IMR-90 (cell line): Measurements from ENCODE around the gene FANCD2. TPM values are rescaled to one million over a fixed set of nuclear protein-coding genes. Genes with fewer than 3 reads are reported as not detected.

Experiments used
- ATAC-seq: fragments of 200-7000 bp; cut with Tn5 transposase; 2 replicates; pipeline ENCODE4 v1.9.1; 2020; ENCODE audit warnings: low read depth, mild to moderate bottlenecking, moderate library complexity
- BruUV-seq: library from RNA; stranded (reverse); fragments of 400-500 nt; replicated peaks from 2 replicates; lab custom pipeline; 2021; lab: Mats Ljungman, UMichigan
- CTCF ChIA-PET: fragments of 300-600 bp; formaldehyde crosslinking; extraction: SDS; loops from one replicate; lab custom pipeline; 2021; ENCODE audit warnings: antibody characterized with exemption; lab: Yijun Ruan, JAX
- POLR2A ChIA-PET: fragments of 300-600 bp; sonication (Branson Sonifier 250); formaldehyde crosslinking; loops from one replicate; lab custom pipeline; 2022; ENCODE audit warnings: antibody characterized with exemption; ENCODE audit not compliant: unreplicated experiment; lab: Charles Lee
- DNase-seq: peaks from one replicate; pipeline ENCODE4 v3.0.0; 2013
- H2AFZ ChIP-seq: replicated peaks from 2 replicates; pipeline ENCODE3; 2013; ENCODE audit warnings: low read length, mild to moderate bottlenecking; ENCODE audit not compliant: poor library complexity
- H2AK5ac ChIP-seq: 2 replicates; pipeline ENCODE4 v1.6.1; 2013; ENCODE audit warnings: low read depth, low read length, inconsistent platforms
- H2AK9ac ChIP-seq: replicated peaks from 2 replicates; pipeline ENCODE3; 2013; ENCODE audit warnings: mild to moderate bottlenecking, low read depth, low read length, moderate library complexity; ENCODE audit not compliant: poor library complexity
- H2BK120ac ChIP-seq: 2 replicates; pipeline ENCODE4 v1.6.1; 2013; ENCODE audit warnings: low read depth, low read length, inconsistent platforms
- H2BK15ac ChIP-seq: 3 replicates; pipeline ENCODE4 v1.6.1; 2013; ENCODE audit warnings: low read depth, low read length, inconsistent platforms
- H2BK20ac ChIP-seq: 2 replicates; pipeline ENCODE4 v1.6.1; 2013; ENCODE audit warnings: low read depth, mild to moderate bottlenecking, inconsistent platforms, low read length, moderate library complexity
- H2BK5ac ChIP-seq: 2 replicates; pipeline ENCODE4 v1.6.1; 2013; ENCODE audit warnings: mild to moderate bottlenecking, low read depth, low read length, inconsistent platforms; ENCODE audit not compliant: poor library complexity, severe bottlenecking
- H3K14ac ChIP-seq: replicated peaks from 2 replicates; pipeline ENCODE4 v1.6.1; 2013; ENCODE audit warnings: low read depth, low read length, inconsistent platforms
- H3K18ac ChIP-seq: 2 replicates; pipeline ENCODE4 v1.6.1; 2013; ENCODE audit warnings: low read depth, low read length, control low read depth
- H3K23ac ChIP-seq: 2 replicates; pipeline ENCODE4 v1.6.1; 2013; ENCODE audit warnings: low read depth, low read length, inconsistent platforms
- H3K27ac ChIP-seq: 2 replicates; pipeline ENCODE4 v1.5.1; 2013; ENCODE audit warnings: mild to moderate bottlenecking, control low read depth, low read length; ENCODE audit not compliant: insufficient read depth
- H3K27me3 ChIP-seq: 2 replicates; pipeline ENCODE4 v1.6.1; 2013; ENCODE audit warnings: low read length; ENCODE audit not compliant: control insufficient read depth, insufficient read depth
- H3K36me3 ChIP-seq: 2 replicates; pipeline ENCODE4 v1.6.1; 2013; ENCODE audit warnings: low read length, mixed read lengths; ENCODE audit not compliant: control insufficient read depth, insufficient read depth
- H3K4ac ChIP-seq: 2 replicates; pipeline ENCODE4 v1.6.1; 2013; ENCODE audit warnings: low read depth, low read length, inconsistent platforms
- H3K4me1 ChIP-seq: 2 replicates; pipeline ENCODE4 v1.6.1; 2013; ENCODE audit warnings: low read length, mixed read lengths; ENCODE audit not compliant: control insufficient read depth, insufficient read depth
- H3K4me2 ChIP-seq: 2 replicates; pipeline ENCODE4 v1.6.1; 2013; ENCODE audit warnings: low read depth, mild to moderate bottlenecking, control low read depth, low read length, moderate library complexity
- H3K4me3 ChIP-seq: 2 replicates; pipeline ENCODE4 v1.5.1; 2013; ENCODE audit warnings: low read depth, mild to moderate bottlenecking, control low read depth, low read length, moderate library complexity; ENCODE audit not compliant: insufficient read depth
- H3K56ac ChIP-seq: 2 replicates; pipeline ENCODE4 v1.6.1; 2013; ENCODE audit warnings: low read length, inconsistent platforms; ENCODE audit not compliant: insufficient read depth; ENCODE audit errors: extremely low read depth
- H3K79me1 ChIP-seq, 2 experiments: 2 replicates each; pipeline ENCODE4 v1.6.1; 2013; ENCODE audit warnings: low read length in 2 of 2, inconsistent platforms in 1 of 2, low read depth in 1 of 2
- H3K9ac ChIP-seq: 2 replicates; pipeline ENCODE4 v1.6.1; 2013; ENCODE audit warnings: low read depth, low read length, control low read depth
- H3K9me1 ChIP-seq: 2 replicates; pipeline ENCODE4 v1.6.1; 2013; ENCODE audit warnings: low read length, inconsistent platforms; ENCODE audit not compliant: insufficient read depth
- H3K9me3 ChIP-seq: 2 replicates; pipeline ENCODE4 v1.6.1; 2013; ENCODE audit warnings: low read length; ENCODE audit not compliant: control insufficient read depth, insufficient read depth
- H4K20me1 ChIP-seq: 2 replicates; pipeline ENCODE4 v1.6.1; 2013; ENCODE audit warnings: low read length, inconsistent platforms; ENCODE audit not compliant: insufficient read depth
- H4K5ac ChIP-seq: 2 replicates; pipeline ENCODE4 v1.6.1; 2013; ENCODE audit warnings: mild to moderate bottlenecking, low read depth, low read length, control low read depth
- H4K8ac ChIP-seq, 2 experiments: 2 replicates each; pipeline ENCODE4 v1.6.1; 2013; ENCODE audit warnings: low read depth in 2 of 2, low read length in 2 of 2, control low read depth in 1 of 2, inconsistent platforms in 1 of 2
- H4K91ac ChIP-seq: 2 replicates; pipeline ENCODE4 v1.6.1; 2013; ENCODE audit warnings: low read depth, low read length, inconsistent platforms; ENCODE audit not compliant: insufficient read depth
- BHLHE40 ChIP-seq: fragments of 150-350 bp; IDR thresholded peaks from 2 replicates; pipeline ENCODE4 v1.6.1; 2016; ENCODE audit warnings: mild to moderate bottlenecking, low read depth, low read length
- CEBPB ChIP-seq: IDR thresholded peaks from 2 replicates; pipeline ENCODE4 v1.6.1; 2012; ENCODE audit warnings: low read depth, low read length, improper control_type of control experiment
- CHD1 ChIP-seq: IDR thresholded peaks from 2 replicates; pipeline ENCODE4 v1.6.1; 2012; ENCODE audit warnings: low read depth, low read length, improper control_type of control experiment
- MXI1 ChIP-seq: IDR thresholded peaks from 2 replicates; pipeline ENCODE4 v1.6.1; 2012; ENCODE audit warnings: low read depth, mild to moderate bottlenecking, low read length, moderate library complexity, borderline replicate concordance
- POLR2A ChIP-seq: IDR thresholded peaks from 2 replicates; pipeline ENCODE4 v1.6.1; 2012; ENCODE audit warnings: mild to moderate bottlenecking, low read depth, low read length
- RCOR1 ChIP-seq: IDR thresholded peaks from 2 replicates; pipeline ENCODE4 v1.6.1; 2012; ENCODE audit warnings: mild to moderate bottlenecking, low read length, improper control_type of control experiment; ENCODE audit not compliant: insufficient replicate concordance
- SMC3 ChIP-seq: fragments of 150-350 bp; IDR thresholded peaks from 2 replicates; pipeline ENCODE4 v1.6.1; 2016; ENCODE audit warnings: low read depth, mild to moderate bottlenecking, antibody characterized with exemption, low read length, moderate library complexity
- WGBS, 2 experiments: methylation state at CpG; one replicate each; pipeline versions ENCODE4 v1.1.5 to v1.1.7; 2013; ENCODE audit warnings: missing lambda C conversion rate in 2 of 2; ENCODE audit not compliant: insufficient read length in 1 of 2; ENCODE audit errors: extremely low coverage in 2 of 2; 5-methylcytosine and 5-hydroxymethylcytosine counted together
- dilution Hi-C: fragments of 300-500 bp; cut with HindIII; formaldehyde crosslinking; loops from one replicate; pipeline ENCODE4 v1.14.3; 2018; ENCODE audit warnings: low sequenced_read_pairs; ENCODE audit not compliant: unreplicated experiment
- in situ Hi-C: fragments of 300-500 bp; cut with MboI; formaldehyde crosslinking; loops from 3 replicates; pipeline ENCODE4 v1.14.3; 2019; ENCODE audit warnings: low sequenced_read_pairs, inconsistent platforms, mixed read lengths
- intact Hi-C: fragments of 100-400 bp; cut with micrococcal nuclease; formaldehyde crosslinking; loops from 2 replicates; pipeline ENCODE4 v1.10.0; 2022
- polyA plus RNA-seq, 3 experiments: library from polyadenylated mRNA; depleted of rRNA; stranded (reverse); fragments of >200 nt; gene quantifications; 2 replicates each; pipeline ENCODE4 v1.2.3, GENCODE V29; 2012; ENCODE audit warnings: low replicate concordance in 1 of 3
- total RNA-seq: library from RNA; depleted of rRNA; stranded (reverse); fragments of >200 nt; gene quantifications from 2 replicates; pipeline ENCODE4 v1.2.3, GENCODE V29; 2012
- TF ChIP-seq, protein P1 (sequence below): fragments of 150-350 bp; IDR thresholded peaks from 2 replicates; pipeline ENCODE4 v1.6.1; 2017; ENCODE audit warnings: mild to moderate bottlenecking, antibody characterized with exemption, low read length, low read depth
- TF ChIP-seq, protein P2 (sequence below): fragments of 150-350 bp; IDR thresholded peaks from 2 replicates; pipeline ENCODE4 v1.6.1; 2016; ENCODE audit warnings: low read depth, mild to moderate bottlenecking, low read length, moderate library complexity, borderline replicate concordance

FANCD2 gene
- total and polyA plus RNA-seq, 2 of the 4 experiments (the other 2 are of a cell fraction) = 8.9 to 19.7 TPM

DNA sequence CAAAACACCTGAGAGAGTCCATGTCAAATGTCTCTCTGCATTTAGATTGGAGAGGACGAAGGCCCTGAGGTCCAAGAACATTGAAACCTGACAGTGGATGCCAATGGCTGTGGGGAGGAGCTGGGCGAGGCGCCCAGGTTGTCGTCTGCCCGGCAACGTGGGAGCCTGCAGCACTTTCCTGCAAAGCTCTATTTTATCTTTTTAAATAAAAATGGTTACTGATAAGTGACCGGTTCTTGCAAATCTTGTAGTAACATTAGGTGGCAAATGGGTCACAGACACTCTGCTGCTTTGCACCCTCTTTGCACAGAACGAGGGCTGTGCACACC lies 19.5 kb upstream of the FANCD2 start:
- Histone ChIP-seq H2BK20ac (no peak overlapping the region), H3K27ac (no peak overlapping the region), H3K27me3 (no peaks in the 10 kb centered on the region), H4K91ac (no peak overlapping the region), H3K9ac (no peak overlapping the region), H4K5ac (no peak overlapping the region), H3K9me1 (peaks cover 9% of the 10 kb centered on the region; the same call in 1 of the 2 replicates), H2BK15ac (no peak overlapping the region), H2BK5ac (no peak overlapping the region), H3K4me2 (no peak overlapping the region), H3K36me3 (peaks cover 2% of the 10 kb centered on the region; the same call in 1 of the 2 replicates), H3K18ac (no peak overlapping the region), H2BK120ac (no peak overlapping the region), H2AFZ (no peak overlapping the region), H2AK9ac (no peak overlapping the region), H4K8ac (no peak overlapping the region), H3K4ac (no peak overlapping the region), H3K4me1 (peaks cover 9% of the 10 kb centered on the region), H3K79me1 (peaks cover 5 to 16% of the 10 kb centered on the region in 2 experiments), H4K20me1 (0 out of 2 replicates have a peak, but pooled peaks cover 5% of the 10 kb centered on the region), H3K4me3 (no peak overlapping the region), H3K9me3 (no peaks in the 10 kb centered on the region), H3K14ac (no peak overlapping the region), H3K56ac (no peak overlapping the region), H3K23ac (no peak overlapping the region), H2AK5ac (no peak overlapping the region)
- in situ Hi-C loops (no loop called here), dilution Hi-C loops (no loop called here), intact Hi-C loops (no loop called here)
- TF ChIP-seq BHLHE40 (no peak), CHD1 (no peak), MXI1 (no peak), SMC3 (no peak), RCOR1 (no peak), CEBPB (no peak), POLR2A (no peak)
- TF ChIP-seq, protein P1, sequence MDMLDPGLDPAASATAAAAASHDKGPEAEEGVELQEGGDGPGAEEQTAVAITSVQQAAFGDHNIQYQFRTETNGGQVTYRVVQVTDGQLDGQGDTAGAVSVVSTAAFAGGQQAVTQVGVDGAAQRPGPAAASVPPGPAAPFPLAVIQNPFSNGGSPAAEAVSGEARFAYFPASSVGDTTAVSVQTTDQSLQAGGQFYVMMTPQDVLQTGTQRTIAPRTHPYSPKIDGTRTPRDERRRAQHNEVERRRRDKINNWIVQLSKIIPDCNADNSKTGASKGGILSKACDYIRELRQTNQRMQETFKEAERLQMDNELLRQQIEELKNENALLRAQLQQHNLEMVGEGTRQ = no peak
- TF ChIP-seq, protein P2, sequence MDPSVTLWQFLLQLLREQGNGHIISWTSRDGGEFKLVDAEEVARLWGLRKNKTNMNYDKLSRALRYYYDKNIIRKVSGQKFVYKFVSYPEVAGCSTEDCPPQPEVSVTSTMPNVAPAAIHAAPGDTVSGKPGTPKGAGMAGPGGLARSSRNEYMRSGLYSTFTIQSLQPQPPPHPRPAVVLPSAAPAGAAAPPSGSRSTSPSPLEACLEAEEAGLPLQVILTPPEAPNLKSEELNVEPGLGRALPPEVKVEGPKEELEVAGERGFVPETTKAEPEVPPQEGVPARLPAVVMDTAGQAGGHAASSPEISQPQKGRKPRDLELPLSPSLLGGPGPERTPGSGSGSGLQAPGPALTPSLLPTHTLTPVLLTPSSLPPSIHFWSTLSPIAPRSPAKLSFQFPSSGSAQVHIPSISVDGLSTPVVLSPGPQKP = no peak
- DNase-seq (no peak), ATAC-seq (no peak)
- ChIA-PET POLR2A (no interaction called here), CTCF (no interaction called here)
- no CpG with 5 or more reads among the region's 8 CpGs for WGBS, 2 experiments
- no TSS peak for BruUV-seq
